Mammary epithelial cell (primary cell): ENCODE data around the gene CLDN4.

Experiments
- EZH2 ChIP-seq: IDR thresholded peaks from 2 replicates; pipeline ENCODE4 v1.6.1; 2012; ENCODE audit warnings: low read length, inconsistent platforms, borderline replicate concordance
- TF ChIP-seq, protein P1 (sequence below), 2 donors: IDR thresholded peaks in 1 of 2; conservative IDR thresholded peaks in 1 of 2; 2 replicates each; pipeline ENCODE4 v1.5.1; 2011 to 2012; ENCODE audit warnings: inconsistent platforms in 2 of 2, low read length in 2 of 2, mild to moderate bottlenecking in 2 of 2, control low read depth in 1 of 2, low read depth in 1 of 2; ENCODE audit not compliant: insufficient read depth in 1 of 2; ENCODE audit errors: extremely low read depth in 1 of 2

- TF ChIP-seq, protein P1, sequence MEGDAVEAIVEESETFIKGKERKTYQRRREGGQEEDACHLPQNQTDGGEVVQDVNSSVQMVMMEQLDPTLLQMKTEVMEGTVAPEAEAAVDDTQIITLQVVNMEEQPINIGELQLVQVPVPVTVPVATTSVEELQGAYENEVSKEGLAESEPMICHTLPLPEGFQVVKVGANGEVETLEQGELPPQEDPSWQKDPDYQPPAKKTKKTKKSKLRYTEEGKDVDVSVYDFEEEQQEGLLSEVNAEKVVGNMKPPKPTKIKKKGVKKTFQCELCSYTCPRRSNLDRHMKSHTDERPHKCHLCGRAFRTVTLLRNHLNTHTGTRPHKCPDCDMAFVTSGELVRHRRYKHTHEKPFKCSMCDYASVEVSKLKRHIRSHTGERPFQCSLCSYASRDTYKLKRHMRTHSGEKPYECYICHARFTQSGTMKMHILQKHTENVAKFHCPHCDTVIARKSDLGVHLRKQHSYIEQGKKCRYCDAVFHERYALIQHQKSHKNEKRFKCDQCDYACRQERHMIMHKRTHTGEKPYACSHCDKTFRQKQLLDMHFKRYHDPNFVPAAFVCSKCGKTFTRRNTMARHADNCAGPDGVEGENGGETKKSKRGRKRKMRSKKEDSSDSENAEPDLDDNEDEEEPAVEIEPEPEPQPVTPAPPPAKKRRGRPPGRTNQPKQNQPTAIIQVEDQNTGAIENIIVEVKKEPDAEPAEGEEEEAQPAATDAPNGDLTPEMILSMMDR (conservative IDR thresholded peaks at IDR 0.05 in 1 of 2, IDR thresholded peaks at IDR 0.05 in 1 of 2; ENCODE audit: extremely low read depth in 1 of 2, insufficient read depth in 1 of 2, low read depth in 1 of 2, low read length in 2 of 2) = no peak
- TF ChIP-seq EZH2 = no peak
Observed at GRCh38 chr7:73844848-73845460, 14.2 kb downstream of the CLDN4 start.
